Common myeloid progenitor, CD34-positive (primary cell): ENCODE results near the gene FAM83E.

ENCODE experiments used
- CTCF ChIA-PET: fragments of 350-600 bp; sonication (Branson Sonifier 250); formaldehyde crosslinking; loops from one replicate; lab custom pipeline; 2021; ENCODE audit warnings: antibody characterized with exemption; lab: Charles Lee
- POLR2A ChIA-PET: fragments of 350-600 bp; sonication (Branson Sonifier 250); formaldehyde crosslinking; loops from one replicate; lab custom pipeline; 2021; ENCODE audit warnings: antibody characterized with exemption; lab: Charles Lee
- DNase-seq, 3 donors: peaks; one replicate each; pipeline versions ENCODE4 v3.0.0 to v3.0.0-alpha.2; 2013
- H3K27ac ChIP-seq, 2 experiments: 1 replicate in 1 of 2; 2 replicates in 1 of 2; pipeline ENCODE4 v1.7.0; 2013; ENCODE audit warnings: inconsistent platforms in 2 of 2, low read length in 2 of 2, mild to moderate bottlenecking in 2 of 2, low read depth in 1 of 2, moderate library complexity in 1 of 2; ENCODE audit not compliant: severe bottlenecking in 2 of 2, insufficient read depth in 1 of 2, poor library complexity in 1 of 2
- H3K27me3 ChIP-seq, 5 experiments: replicated peaks in 2 of 5; 1 replicate in 3 of 5; 2 replicates in 2 of 5; pipeline versions ENCODE4 v1.6.1 to v1.7.0; 2013; ENCODE audit warnings: low read length in 4 of 5, mild to moderate bottlenecking in 2 of 5, moderate library complexity in 2 of 5, inconsistent platforms in 1 of 5; ENCODE audit not compliant: insufficient read depth in 5 of 5, control insufficient read depth in 4 of 5
- H3K36me3 ChIP-seq, 4 experiments: 1 replicate in 2 of 4; 2 replicates in 2 of 4; pipeline versions ENCODE4 v1.6.1 to v1.7.0; 2013; ENCODE audit warnings: low read length in 3 of 4, control low read depth in 1 of 4, mild to moderate bottlenecking in 1 of 4; ENCODE audit not compliant: control insufficient read depth in 4 of 4, insufficient read depth in 4 of 4
- H3K4me1 ChIP-seq, 4 experiments: 1 replicate in 3 of 4; 2 replicates in 1 of 4; pipeline versions ENCODE4 v1.6.1 to v1.7.1; 2013; ENCODE audit warnings: low read length in 3 of 4, mild to moderate bottlenecking in 3 of 4, control low read depth in 1 of 4, inconsistent platforms in 1 of 4, moderate library complexity in 1 of 4; ENCODE audit not compliant: control insufficient read depth in 4 of 4, insufficient read depth in 4 of 4; ENCODE audit errors: control extremely low read depth in 1 of 4
- H3K4me3 ChIP-seq, 7 experiments: 1 replicate in 4 of 7; 2 replicates in 3 of 7; pipeline versions ENCODE4 v1.5.1 to v1.7.0; 2013; ENCODE audit warnings: mild to moderate bottlenecking in 7 of 7, low read length in 6 of 7, moderate library complexity in 6 of 7, inconsistent platforms in 2 of 7, low read depth in 2 of 7, control low read depth in 1 of 7; ENCODE audit not compliant: insufficient read depth in 4 of 7, control insufficient read depth in 1 of 7; ENCODE audit errors: extremely low read depth in 1 of 7
- H3K9me3 ChIP-seq, 5 experiments: 1 replicate in 4 of 5; 2 replicates in 1 of 5; pipeline versions ENCODE4 v1.6.1 to v1.7.1; 2013; ENCODE audit warnings: low read length in 4 of 5, mild to moderate bottlenecking in 2 of 5, inconsistent platforms in 1 of 5, low read depth in 1 of 5, moderate library complexity in 1 of 5; ENCODE audit not compliant: control insufficient read depth in 4 of 5, insufficient read depth in 2 of 5; ENCODE audit errors: control extremely low read depth in 1 of 5
- WGBS: methylation state at CpG from one replicate; pipeline ENCODE4 v1.1.5; 2013; ENCODE audit not compliant: insufficient coverage; 5-methylcytosine and 5-hydroxymethylcytosine counted together

The FAM83E gene

DNA sequence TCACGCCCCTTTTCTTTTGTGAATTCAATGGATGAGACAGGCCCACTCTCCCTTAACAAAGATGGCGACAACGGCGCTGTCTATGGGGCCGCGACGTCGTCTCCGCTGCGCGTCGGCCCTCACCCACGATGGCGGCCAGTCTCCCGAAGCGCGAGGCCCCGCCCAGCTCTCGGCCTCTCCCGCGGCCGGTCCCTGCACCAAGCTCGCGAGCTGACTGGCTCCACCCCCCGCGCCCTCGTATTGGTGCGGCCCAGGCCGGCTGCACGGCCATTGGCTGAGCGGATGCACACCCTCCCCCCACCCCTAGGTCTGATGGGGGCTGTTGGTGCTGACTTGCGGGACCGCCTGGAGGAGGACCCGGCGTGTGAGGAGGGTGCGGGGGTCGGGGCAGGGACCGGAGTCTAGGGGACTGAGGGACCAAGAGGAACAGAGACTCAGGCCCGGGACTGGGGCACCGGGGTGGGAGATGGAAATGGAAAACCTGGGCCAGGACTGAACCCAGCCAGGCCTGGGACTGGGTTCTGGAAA is 9.3 kb upstream of the FAM83E start:
- WGBS: 2% methylated on average over 27 of the region's 40 CpGs
- H3K27ac ChIP-seq: peak overlapping the region; percentile 15 to 77
- H3K4me1 ChIP-seq: peaks cover 0 to 30% (median 20%) of the 10 kb centered on the region in 4 experiments
- H3K36me3 ChIP-seq: peaks cover 0 to 16% (median 10%) of the 10 kb centered on the region in 4 experiments
- peak; percentile 97 to 98 (median 98) for DNase-seq
- CTCF ChIA-PET: interaction anchor here (0.8 to 2.3 kb wide), 5 partner anchors 8 to 15 kb away, joined by 3 to 6 read pairs (median 3); no protein-coding TSS in a partner anchor
- POLR2A ChIA-PET: interaction anchor here (0.5 to 1.1 kb wide), 3 partner anchors 143 to 1829 kb away, joined by 3 to 5 read pairs (median 4); no protein-coding TSS in a partner anchor
- peak overlapping the region; percentile 8 to 73 (median 63) for H3K4me3 ChIP-seq
- H3K27me3 ChIP-seq: no peaks in the 10 kb centered on the region
- H3K9me3 ChIP-seq: no peaks in the 10 kb centered on the region

- Histone ChIP-seq H3K9me3 (no peaks in the 10 kb centered on the region), H3K27ac (peak overlapping the region; percentile 23 to 77), H3K4me1 (peaks cover 0 to 30% (median 20%) of the 10 kb centered on the region in 4 experiments), H3K4me3 (peak overlapping the region in 6 of 7 experiments; percentile 43 to 73 (median 60)), H3K36me3 (peaks cover 0 to 15% (median 9%) of the 10 kb centered on the region in 4 experiments), H3K27me3 (no peaks in the 10 kb centered on the region)
- ChIA-PET CTCF (interaction anchor here (0.8 to 2.3 kb wide), 5 partner anchors 8 to 15 kb away, joined by 3 to 6 read pairs (median 3); no protein-coding TSS in a partner anchor), POLR2A (interaction anchor here (0.5 to 1.1 kb wide), 3 partner anchors 143 to 221 kb away, joined by 4 to 5 read pairs (median 4); no protein-coding TSS in a partner anchor)
- DNase-seq: no peak
- WGBS: 58% methylated on average over 8 of the region's 8 CpGs
Measured at GRCh38 chr19:48623556-48624066, 8.7 kb upstream of the FAM83E start.

DNA sequence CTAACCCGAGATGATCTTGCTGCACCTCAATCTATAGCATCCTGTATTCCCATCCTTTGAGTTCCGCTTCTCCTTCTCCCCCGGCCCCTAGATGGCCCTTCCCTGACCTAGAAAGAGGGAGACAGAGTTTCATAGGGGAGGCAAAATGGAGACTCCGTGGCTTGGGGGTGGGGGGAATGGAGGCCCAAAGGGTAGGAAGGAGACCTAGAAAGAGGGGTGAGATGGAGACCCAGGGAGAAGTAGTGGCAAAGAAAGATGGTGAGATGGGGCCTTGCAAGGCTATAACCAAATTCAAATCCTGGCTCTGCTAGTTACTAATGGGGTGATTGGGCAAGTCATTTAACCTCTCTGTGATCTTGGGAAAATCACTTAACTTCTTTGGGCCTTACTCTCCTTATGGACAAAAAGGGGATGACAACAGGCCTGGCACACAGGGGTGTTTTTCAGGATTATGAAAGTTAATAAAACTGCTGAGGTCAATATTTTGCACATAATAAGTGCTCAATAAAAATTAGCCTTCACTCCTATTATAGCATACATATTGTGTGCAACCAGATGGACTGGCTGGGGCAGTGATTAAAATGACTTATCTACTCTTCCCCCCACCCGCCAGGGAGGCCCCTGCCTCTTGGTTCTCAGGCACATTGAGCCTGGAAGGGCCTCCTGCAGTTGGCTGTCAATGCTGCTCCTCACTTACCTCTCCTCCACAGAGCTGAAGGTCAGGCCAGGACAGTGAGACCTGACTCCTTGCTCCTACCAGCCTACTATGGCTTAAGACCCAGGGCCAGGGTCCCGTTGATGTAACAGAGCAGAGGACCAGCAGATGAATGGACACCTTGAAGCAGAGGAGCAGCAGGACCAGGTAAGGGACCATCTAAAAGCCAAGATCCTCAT is 5.1 kb upstream of the FAM83E start:
- Histone ChIP-seq H3K4me3 (peak overlapping the region; percentile 41 to 100 (median 94)), H3K27me3 (no peaks in the 10 kb centered on the region), H3K36me3 (peaks cover 13 to 32% (median 22%) of the 10 kb centered on the region in 4 experiments), H3K9me3 (no peaks in the 10 kb centered on the region), H3K27ac (peak overlapping the region; percentile 55 to 98), H3K4me1 (peaks cover 7 to 49% (median 42%) of the 10 kb centered on the region in 4 experiments)
- 50% methylated on average over 2 of the region's 6 CpGs for WGBS
- POLR2A ChIA-PET: interaction anchor here (1.0 to 1.3 kb wide), 2 partner anchors 11 to 18 kb away, joined by 3 to 4 read pairs; no protein-coding TSS in a partner anchor
- peak in 1 of 3 donors; percentile 52 for DNase-seq
- CTCF ChIA-PET: interaction anchor here (1.0 to 3.2 kb wide), 5 partner anchors 11 to 34 kb away, joined by 3 to 14 read pairs (median 6); no protein-coding TSS in a partner anchor

GRCh38 chr19:48618916-48619691 is 4.2 kb upstream of the FAM83E start, which contains the start of the genes RPL18 and SPHK2:
RPL18 (minus strand) TSS chr19:48619178; CDS start chr19:48619143, 35 bp downstream.
SPHK2 (plus strand) TSS chr19:48619506; CDS start chr19:48620515, 1,009 bp downstream.
- H3K4me3 ChIP-seq: peak within 1 kb of the TSS; percentile 83 to 100 (median 97)
- no peaks in the 10 kb centered on the region for H3K27me3 ChIP-seq
- ChIA-PET CTCF (interaction anchor here (1.0 to 3.2 kb wide), 3 partner anchors 10 to 33 kb away, joined by 3 to 14 read pairs (median 6); no protein-coding TSS in a partner anchor), POLR2A (interaction anchor here (0.6 to 1.3 kb wide), 4 partner anchors 12 to 354 kb away, joined by 3 to 4 read pairs (median 3); partner anchors contain the start of gene EMP3)
- H3K9me3 ChIP-seq: no peaks in the 10 kb centered on the region
- H3K36me3 ChIP-seq: peaks cover 13 to 38% (median 24%) of the 10 kb centered on the region in 4 experiments
- WGBS: 0% methylated on average over 69 of the region's 69 CpGs
- peak; percentile 100 for DNase-seq
- H3K4me1 ChIP-seq: peaks cover 7 to 45% (median 35%) of the 10 kb centered on the region in 4 experiments
- H3K27ac ChIP-seq: peak within 1 kb of the TSS; percentile 87 to 98

DNA sequence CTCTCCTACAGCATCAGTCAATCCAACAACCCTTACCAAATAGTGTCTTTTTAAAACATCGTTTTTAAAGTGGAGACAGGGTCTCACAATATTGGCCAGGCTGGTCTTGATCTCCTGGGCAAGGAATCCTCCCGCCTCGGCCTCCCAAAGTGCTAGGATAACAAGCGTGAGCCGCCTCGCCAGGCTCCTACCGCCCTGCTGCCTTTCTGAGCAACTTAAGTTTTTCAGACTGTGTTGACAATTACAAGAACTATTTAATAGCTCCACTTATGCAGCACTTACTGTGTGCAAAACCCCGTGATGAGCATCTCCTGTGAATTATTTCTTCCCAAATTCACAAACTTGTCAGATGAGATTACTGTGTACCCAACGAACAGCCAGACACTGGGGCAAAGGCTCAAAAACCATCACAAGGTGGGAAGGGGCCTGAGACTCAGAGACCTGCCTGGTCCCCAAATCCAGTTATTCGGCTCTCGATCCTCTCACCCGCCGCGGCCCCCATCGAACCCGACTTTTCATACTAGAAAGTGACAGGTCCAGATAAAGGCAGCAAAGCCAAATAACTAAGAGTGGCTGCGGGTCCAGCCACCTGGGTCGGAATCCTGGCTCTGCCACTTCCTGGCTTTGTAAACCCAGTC is 3.5 kb upstream of the FAM83E start:
- Histone ChIP-seq H3K27ac (peak overlapping the region; percentile 87 to 98), H3K36me3 (peaks cover 13 to 40% (median 24%) of the 10 kb centered on the region in 4 experiments), H3K4me1 (peaks cover 7 to 40% (median 30%) of the 10 kb centered on the region in 4 experiments), H3K9me3 (no peaks in the 10 kb centered on the region), H3K27me3 (no peaks in the 10 kb centered on the region), H3K4me3 (peak overlapping the region; percentile 83 to 100 (median 97))
- CTCF ChIA-PET: interaction anchor here (1.9 to 3.2 kb wide), 2 partner anchors 9 to 15 kb away, joined by 6 to 14 read pairs; no protein-coding TSS in a partner anchor
- POLR2A ChIA-PET: interaction anchor here (0.6 to 1.3 kb wide), 5 partner anchors 12 to 354 kb away, joined by 3 to 4 read pairs (median 3); partner anchors contain the start of gene EMP3
- no peak for DNase-seq
- WGBS: 0% methylated on average over 14 of the region's 18 CpGs
